H9 (cell line): ENCODE measurements around the gene PGAM1. TPM values are rescaled to one million over a fixed set of nuclear protein-coding genes. Genes with fewer than 3 reads are reported as not detected.
A peak's percentile ranks its signal among the peaks of the same experiment; 100 is the strongest.

Experiments
- DNase-seq: peaks from one replicate; pipeline ENCODE4 v3.0.0-alpha.2; 2017
- H2AFZ ChIP-seq: one replicate; pipeline ENCODE4 v1.6.1; 2013; ENCODE audit warnings: mild to moderate bottlenecking, low read length, control low read depth, moderate library complexity
- H2AK5ac ChIP-seq: 2 replicates; pipeline ENCODE4 v1.6.1; 2013; ENCODE audit warnings: low read length, control low read depth, mixed read lengths; ENCODE audit not compliant: insufficient read length
- H2BK120ac ChIP-seq: one replicate; pipeline ENCODE4 v1.6.1; 2013; ENCODE audit warnings: low read depth, mild to moderate bottlenecking, low read length, control low read depth, inconsistent platforms; ENCODE audit not compliant: poor library complexity, severe bottlenecking
- H2BK12ac ChIP-seq: 2 replicates; pipeline ENCODE4 v1.6.1; 2013; ENCODE audit warnings: low read length, control low read depth, mixed read lengths, low read depth; ENCODE audit not compliant: insufficient read length
- H2BK15ac ChIP-seq: 2 replicates; pipeline ENCODE4 v1.6.1; 2013; ENCODE audit warnings: low read depth, low read length, control low read depth
- H2BK20ac ChIP-seq: one replicate; pipeline ENCODE4 v1.6.1; 2013; ENCODE audit warnings: low read depth, mild to moderate bottlenecking, low read length, control low read depth, inconsistent platforms; ENCODE audit not compliant: poor library complexity, severe bottlenecking
- H2BK5ac ChIP-seq: 2 replicates; pipeline ENCODE4 v1.6.1; 2013; ENCODE audit warnings: low read length, control low read depth, mixed read lengths; ENCODE audit not compliant: insufficient read length
- H3K14ac ChIP-seq: 2 replicates; pipeline ENCODE4 v1.6.1; 2013; ENCODE audit warnings: low read length, control low read depth; ENCODE audit not compliant: insufficient read depth
- H3K18ac ChIP-seq: 2 replicates; pipeline ENCODE4 v1.6.1; 2013; ENCODE audit warnings: low read depth, mild to moderate bottlenecking, mixed read lengths, low read length, control low read depth; ENCODE audit not compliant: insufficient read length
- H3K23ac ChIP-seq: 2 replicates; pipeline ENCODE4 v1.6.1; 2013; ENCODE audit warnings: low read length, control low read depth, mixed read lengths, low read depth; ENCODE audit not compliant: insufficient read length
- H3K23me2 ChIP-seq: 2 replicates; pipeline ENCODE4 v1.6.1; 2013; ENCODE audit warnings: low read depth, mild to moderate bottlenecking, mixed read lengths, low read length, control low read depth; ENCODE audit not compliant: insufficient read length, poor library complexity, severe bottlenecking
- H3K27ac ChIP-seq: 2 replicates; pipeline ENCODE4 v1.5.1; 2013; ENCODE audit warnings: low read length, control low read depth, mixed read lengths, low read depth; ENCODE audit not compliant: insufficient read length
- H3K27me3 ChIP-seq: 2 replicates; pipeline ENCODE4 v1.6.1; 2013; ENCODE audit warnings: low read length, control low read depth, inconsistent platforms; ENCODE audit not compliant: insufficient read depth
- H3K4ac ChIP-seq: 2 replicates; pipeline ENCODE4 v1.6.1; 2013; ENCODE audit warnings: low read depth, mild to moderate bottlenecking, control low read depth, inconsistent platforms, low read length, moderate library complexity
- H3K4me1 ChIP-seq: 2 replicates; pipeline ENCODE4 v1.6.1; 2013; ENCODE audit warnings: low read length, control low read depth, inconsistent platforms; ENCODE audit not compliant: insufficient read depth
- H3K4me2 ChIP-seq: 2 replicates; pipeline ENCODE4 v1.6.1; 2013; ENCODE audit warnings: low read length, control low read depth, mixed read lengths; ENCODE audit not compliant: insufficient read length, insufficient read depth
- H3K56ac ChIP-seq: 2 replicates; pipeline ENCODE4 v1.6.1; 2013; ENCODE audit warnings: low read depth, mild to moderate bottlenecking, mixed read lengths, low read length, control low read depth; ENCODE audit not compliant: insufficient read length
- H3K79me1 ChIP-seq: 2 replicates; pipeline ENCODE4 v1.6.1; 2013; ENCODE audit warnings: low read depth, mild to moderate bottlenecking, moderate library complexity, low read length, control low read depth, inconsistent platforms; ENCODE audit not compliant: insufficient read depth, poor library complexity, severe bottlenecking
- H3K79me2 ChIP-seq: 2 replicates; pipeline ENCODE4 v1.6.1; 2013; ENCODE audit warnings: low read length, control low read depth, inconsistent platforms; ENCODE audit not compliant: insufficient read depth
- H3K9ac ChIP-seq: 2 replicates; pipeline ENCODE4 v1.6.1; 2013; ENCODE audit warnings: low read length, control low read depth, mixed read lengths; ENCODE audit not compliant: insufficient read length; ENCODE audit errors: extremely low read depth
- H3K9me3 ChIP-seq: one replicate; pipeline ENCODE4 v1.6.1; 2013; ENCODE audit warnings: low read depth, low read length, inconsistent platforms; ENCODE audit not compliant: control insufficient read depth
- H3T11ph ChIP-seq: one replicate; pipeline ENCODE4 v1.6.1; 2013; ENCODE audit warnings: mild to moderate bottlenecking, low read length, control low read depth, inconsistent platforms
- H4K20me1 ChIP-seq: one replicate; pipeline ENCODE4 v1.6.1; 2013; ENCODE audit not compliant: control insufficient read depth, insufficient read length, insufficient read depth
- H4K5ac ChIP-seq: 2 replicates; pipeline ENCODE4 v1.6.1; 2013; ENCODE audit warnings: low read depth, mild to moderate bottlenecking, mixed read lengths, low read length, control low read depth; ENCODE audit not compliant: insufficient read length
- H4K8ac ChIP-seq: replicated peaks from 2 replicates; pipeline ENCODE4 v1.6.1; 2013; ENCODE audit warnings: low read length, control low read depth, mixed read lengths, low read depth; ENCODE audit not compliant: insufficient read length
- H4K91ac ChIP-seq: 2 replicates; pipeline ENCODE4 v1.6.1; 2013; ENCODE audit warnings: low read depth, mild to moderate bottlenecking, moderate library complexity, mixed read lengths, low read length, control low read depth; ENCODE audit not compliant: insufficient read length
- H3K27ac Mint-ChIP-seq, 3 experiments: 2 replicates in 2 of 3; 3 replicates in 1 of 3; pipeline ENCODE4 v1.8.0; 2020 to 2021; ENCODE audit warnings: mixed read lengths in 3 of 3, mild to moderate bottlenecking in 1 of 3, moderate library complexity in 1 of 3
- H3K27me3 Mint-ChIP-seq: 2 replicates; pipeline ENCODE4 v1.8.0; 2021; ENCODE audit warnings: low read depth, mild to moderate bottlenecking, moderate library complexity, mixed read lengths
- H3K36me3 Mint-ChIP-seq, 3 experiments: 2 replicates in 2 of 3; 3 replicates in 1 of 3; pipeline ENCODE4 v1.8.0; 2020 to 2021; ENCODE audit warnings: low read depth in 3 of 3, mixed read lengths in 3 of 3; ENCODE audit not compliant: insufficient read depth in 1 of 3
- H3K4me1 Mint-ChIP-seq, 2 experiments: 2 replicates each; pipeline ENCODE4 v1.8.0; 2020; ENCODE audit warnings: mixed read lengths in 2 of 2
- H3K4me3 Mint-ChIP-seq, 2 experiments: 2 replicates in 1 of 2; 3 replicates in 1 of 2; pipeline ENCODE4 v1.8.0; 2020 to 2021; ENCODE audit warnings: mild to moderate bottlenecking in 2 of 2, mixed read lengths in 2 of 2, moderate library complexity in 1 of 2
- H3K9me3 Mint-ChIP-seq, 2 experiments: 2 replicates in 1 of 2; 3 replicates in 1 of 2; pipeline ENCODE4 v1.8.0; 2020; ENCODE audit warnings: mild to moderate bottlenecking in 2 of 2, mixed read lengths in 2 of 2, moderate library complexity in 1 of 2
- WGBS: extraction: QIAGEN DNeasy Blood & Tissue Kit; methylation state at CpG from one replicate; pipeline ENCODE4 v1.1.7; 2013; ENCODE audit warnings: missing lambda C conversion rate, low lambda C conversion rate, mixed read lengths; ENCODE audit not compliant: insufficient read length; ENCODE audit errors: extremely low coverage; 5-methylcytosine and 5-hydroxymethylcytosine counted together
- total RNA-seq: library from RNA; stranded (reverse); gene quantifications from 2 replicates; pipeline ENCODE4 v1.2.1, GENCODE V29; 2021
- TF ChIP-seq, protein P1 (sequence below): fragments of 200-600 bp; sonication (generic); conservative IDR thresholded peaks from 3 replicates; pipeline ENCODE4 v1.8.0; 2021; ENCODE audit warnings: antibody characterized with exemption, mild to moderate bottlenecking

PGAM1 gene
- total RNA-seq, 1 experiment from 2014 or later = 932 TPM

DNA sequence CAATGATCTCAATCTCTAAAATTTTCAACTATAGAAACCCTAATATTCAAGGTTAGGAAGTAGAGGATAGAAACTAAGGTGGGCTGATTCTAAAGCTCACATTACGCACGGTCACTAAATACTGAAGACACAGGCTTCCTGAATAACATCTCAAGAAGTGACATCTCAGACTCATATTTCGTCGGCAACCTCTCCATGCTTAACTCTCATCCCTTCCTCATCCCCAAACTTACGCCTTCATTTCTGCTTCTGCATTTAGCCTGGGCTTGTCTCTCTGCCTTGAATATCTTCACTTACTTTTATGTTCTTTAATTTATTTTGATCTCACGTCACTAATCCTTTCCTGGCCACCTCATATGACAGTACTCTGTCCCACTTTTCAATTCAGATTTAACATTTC lies 9.2 kb downstream of the PGAM1 start:
- no peaks in the 10 kb centered on the region for H3K23me2 ChIP-seq
- no peaks in the 10 kb centered on the region for H4K20me1 ChIP-seq
- H3K36me3 Mint-ChIP-seq = peaks cover 28 to 80% (median 67%) of the 10 kb centered on the region in 3 experiments
- no peak overlapping the region for H4K91ac ChIP-seq
- H3K4ac ChIP-seq = no peak overlapping the region
- H3K27ac ChIP-seq = no peak overlapping the region
- no peaks in the 10 kb centered on the region for H3K79me1 ChIP-seq
- H3K4me1 Mint-ChIP-seq = no peaks in the 10 kb centered on the region
- no peak overlapping the region for H2BK120ac ChIP-seq
- no peak overlapping the region for H3K4me3 Mint-ChIP-seq
- peak overlapping the region in 1 of 3 experiments; percentile 9; a peak in 1 of 7 replicates for H3K27ac Mint-ChIP-seq
- DNase-seq = no peak
- TF ChIP-seq, protein P1, sequence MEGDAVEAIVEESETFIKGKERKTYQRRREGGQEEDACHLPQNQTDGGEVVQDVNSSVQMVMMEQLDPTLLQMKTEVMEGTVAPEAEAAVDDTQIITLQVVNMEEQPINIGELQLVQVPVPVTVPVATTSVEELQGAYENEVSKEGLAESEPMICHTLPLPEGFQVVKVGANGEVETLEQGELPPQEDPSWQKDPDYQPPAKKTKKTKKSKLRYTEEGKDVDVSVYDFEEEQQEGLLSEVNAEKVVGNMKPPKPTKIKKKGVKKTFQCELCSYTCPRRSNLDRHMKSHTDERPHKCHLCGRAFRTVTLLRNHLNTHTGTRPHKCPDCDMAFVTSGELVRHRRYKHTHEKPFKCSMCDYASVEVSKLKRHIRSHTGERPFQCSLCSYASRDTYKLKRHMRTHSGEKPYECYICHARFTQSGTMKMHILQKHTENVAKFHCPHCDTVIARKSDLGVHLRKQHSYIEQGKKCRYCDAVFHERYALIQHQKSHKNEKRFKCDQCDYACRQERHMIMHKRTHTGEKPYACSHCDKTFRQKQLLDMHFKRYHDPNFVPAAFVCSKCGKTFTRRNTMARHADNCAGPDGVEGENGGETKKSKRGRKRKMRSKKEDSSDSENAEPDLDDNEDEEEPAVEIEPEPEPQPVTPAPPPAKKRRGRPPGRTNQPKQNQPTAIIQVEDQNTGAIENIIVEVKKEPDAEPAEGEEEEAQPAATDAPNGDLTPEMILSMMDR = no peak
- no peak overlapping the region for H3K23ac ChIP-seq
- no peak overlapping the region for H2BK20ac ChIP-seq
- H3K9ac ChIP-seq = no peak overlapping the region
- no peak overlapping the region for H4K8ac ChIP-seq
- H3K14ac ChIP-seq = no peak overlapping the region
- WGBS = no CpG with 5 or more reads among the region's 6 CpGs
- H3K27me3 Mint-ChIP-seq = no peaks in the 10 kb centered on the region; the same call in 1 of the 2 replicates
- no peak overlapping the region for H3T11ph ChIP-seq
- no peak overlapping the region for H3K4me2 ChIP-seq
- H3K56ac ChIP-seq = no peak overlapping the region
- H4K5ac ChIP-seq = no peak overlapping the region
- no peak overlapping the region for H2BK12ac ChIP-seq
- no peak overlapping the region for H3K18ac ChIP-seq
- H2BK5ac ChIP-seq = no peak overlapping the region
- H2AK5ac ChIP-seq = no peak overlapping the region
- H3K27me3 ChIP-seq = no peaks in the 10 kb centered on the region
- H3K4me1 ChIP-seq = no peaks in the 10 kb centered on the region
- no peak overlapping the region for H2BK15ac ChIP-seq
- no peaks in the 10 kb centered on the region for H3K9me3 ChIP-seq
- no peaks in the 10 kb centered on the region for H3K9me3 Mint-ChIP-seq
- H3K79me2 ChIP-seq = no peaks in the 10 kb centered on the region
- H2AFZ ChIP-seq = no peak overlapping the region
